Measurements from ENCODE around the gene LMAN1.

LMAN1 gene

DNA sequence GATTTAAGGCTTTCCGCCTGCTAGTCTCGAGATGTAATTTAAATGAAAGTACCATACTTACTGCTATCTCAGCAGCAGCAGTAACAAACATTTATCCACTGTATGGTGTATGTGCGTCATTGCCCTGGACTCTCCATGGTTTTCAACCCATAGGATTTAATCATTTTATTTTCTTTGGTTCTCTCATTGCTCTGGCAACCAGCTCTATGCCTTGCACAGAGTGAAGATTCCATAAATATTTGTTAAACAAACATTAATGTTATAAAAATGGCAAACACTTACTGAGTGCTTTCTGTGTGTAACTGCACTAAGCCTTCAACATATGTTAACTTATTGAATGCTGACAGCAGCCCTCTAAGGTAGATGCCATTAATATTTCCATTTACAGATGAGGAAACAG is 1.3 kb upstream of the LMAN1 start:
- DNase-seq (ENCODE audit: low read depth in 3 of 3): no peak

DNA sequence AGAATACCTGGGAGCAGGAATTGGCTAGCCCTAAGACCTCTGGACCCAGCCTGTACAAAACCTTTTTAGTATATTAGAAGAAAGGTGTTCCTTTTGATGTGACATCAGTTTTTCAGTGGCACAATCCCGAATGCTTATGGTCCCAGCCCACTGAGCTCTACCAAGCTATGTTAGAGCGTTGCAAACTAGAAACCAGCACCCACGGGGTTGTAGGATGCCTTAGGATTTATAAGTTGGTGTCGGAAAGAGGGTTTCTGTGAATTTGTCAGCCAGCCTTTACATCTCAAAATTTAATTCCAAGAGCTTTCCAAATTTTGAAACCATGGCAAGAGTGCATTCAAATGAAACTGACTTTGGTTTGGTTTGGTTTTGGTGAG is 499 bp upstream of the LMAN1 start:
- DNase-seq (ENCODE audit: low read depth in 3 of 3): no peak

DNA sequence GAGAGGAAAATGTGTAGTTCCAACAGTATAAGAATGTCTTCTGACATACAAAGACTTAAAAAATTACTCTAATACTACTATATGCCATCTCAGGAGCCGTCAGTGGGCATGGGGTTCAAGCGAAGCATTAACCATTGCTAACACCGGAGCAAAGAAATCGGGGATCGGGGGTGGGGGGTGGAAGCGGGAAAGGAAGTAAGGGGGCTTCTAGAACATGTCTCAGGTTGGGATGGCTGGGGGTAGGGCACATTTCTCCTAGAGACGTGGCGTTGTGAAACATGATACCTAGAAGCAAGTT is 702 bp downstream of the LMAN1 start:
- DNase-seq (ENCODE audit: low read depth in 3 of 3): no peak

DNA sequence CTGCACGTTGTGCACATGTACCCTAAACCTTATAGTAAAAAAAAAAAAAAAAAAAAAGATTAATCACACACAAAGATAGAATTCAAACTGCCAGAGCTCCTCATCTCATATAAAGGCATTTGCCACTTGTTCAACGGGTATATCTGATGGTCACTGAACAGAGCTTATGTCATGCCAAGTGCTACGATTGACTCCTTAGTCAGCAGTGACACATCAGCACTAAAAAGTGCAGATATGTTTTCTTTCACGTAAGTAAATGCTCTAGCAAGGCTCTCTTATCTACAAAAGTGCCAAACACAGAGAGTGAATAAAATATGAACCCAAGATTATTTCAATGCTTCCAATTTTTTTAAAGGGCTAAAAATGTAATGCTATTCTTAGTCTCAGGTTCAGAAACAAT is 1.1 kb downstream of the LMAN1 start:
- no peak for DNase-seq (ENCODE audit: low read depth in 3 of 3)

DNA sequence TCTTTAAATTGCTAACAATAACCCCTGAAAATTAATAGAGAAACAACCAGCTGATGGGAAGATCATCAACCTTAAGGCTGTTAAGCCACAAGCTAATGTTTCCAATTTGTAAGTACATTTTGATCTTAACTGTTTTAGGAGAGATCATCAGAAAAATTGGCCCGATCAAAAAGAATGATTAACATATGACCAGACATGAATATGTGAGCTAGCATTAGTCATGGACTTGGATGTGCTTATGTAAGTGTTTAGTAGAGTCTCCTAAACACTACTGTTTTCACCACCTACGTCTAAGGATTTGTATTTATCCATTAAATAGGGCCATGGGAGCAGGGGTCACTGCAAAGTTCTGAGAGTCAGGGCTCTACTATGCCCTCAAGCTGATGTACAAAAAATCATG is 4.3 kb downstream of the LMAN1 start:
- no peak for DNase-seq (ENCODE audit: low read depth in 3 of 3)

DNA sequence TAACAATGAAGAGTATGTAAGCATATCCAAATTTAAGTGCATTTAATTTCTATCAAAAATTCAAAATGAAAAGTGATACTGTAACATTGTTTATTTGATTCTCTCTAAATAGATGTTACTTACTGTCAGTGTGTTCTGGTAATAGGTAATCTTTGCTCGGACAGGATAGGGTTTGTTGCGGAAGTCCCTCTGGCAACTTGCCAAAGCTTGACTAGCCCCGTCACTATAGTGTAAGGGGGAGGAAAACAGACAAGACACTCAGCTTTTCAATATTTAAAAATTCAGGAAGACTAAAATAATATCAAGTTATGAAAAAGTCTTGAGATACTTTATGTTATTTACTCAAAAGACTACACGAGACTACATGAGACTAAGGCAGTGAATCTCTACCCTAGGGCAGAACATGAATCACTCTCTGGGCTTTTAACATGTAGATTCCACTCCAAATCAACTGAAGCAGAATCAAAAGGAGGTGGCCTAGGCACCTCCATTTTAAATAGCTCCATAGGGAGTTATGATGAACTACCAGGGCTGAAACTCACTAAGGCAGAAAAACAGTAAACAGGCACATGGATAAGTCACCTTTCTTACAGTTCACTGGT is 5.9 kb downstream of the LMAN1 start:
- DNase-seq (ENCODE audit: low read depth in 3 of 3): no peak

DNA sequence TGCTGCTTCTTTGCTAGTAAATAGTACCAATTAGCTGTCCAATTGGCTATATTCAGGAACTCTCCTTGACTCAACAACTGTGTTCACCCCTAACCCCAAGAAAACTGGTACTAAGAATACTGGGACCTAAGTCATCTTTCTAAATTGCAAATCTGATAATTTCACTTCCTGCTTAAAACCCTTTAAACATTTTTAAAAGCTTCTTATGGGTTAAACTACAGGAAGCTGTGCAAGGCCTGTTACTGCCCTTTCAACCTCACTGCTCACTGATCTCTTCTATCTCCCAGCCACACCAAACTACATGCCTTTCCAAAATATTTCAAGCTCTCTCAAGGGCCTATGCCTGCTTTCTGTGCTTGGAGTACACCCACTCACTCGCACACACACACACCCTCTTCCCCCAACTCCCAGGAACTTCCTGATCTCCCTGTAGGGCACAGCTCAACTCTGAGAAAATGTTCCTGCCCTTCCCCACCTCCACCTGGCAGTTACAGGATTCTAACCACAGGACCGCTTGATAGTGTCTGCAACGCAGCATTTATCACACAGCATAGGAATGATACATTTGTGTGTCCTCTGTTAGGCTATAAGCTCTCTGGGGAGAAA is 6.7 kb downstream of the LMAN1 start:
- DNase-seq (ENCODE audit: low read depth in 3 of 3): no peak

DNA sequence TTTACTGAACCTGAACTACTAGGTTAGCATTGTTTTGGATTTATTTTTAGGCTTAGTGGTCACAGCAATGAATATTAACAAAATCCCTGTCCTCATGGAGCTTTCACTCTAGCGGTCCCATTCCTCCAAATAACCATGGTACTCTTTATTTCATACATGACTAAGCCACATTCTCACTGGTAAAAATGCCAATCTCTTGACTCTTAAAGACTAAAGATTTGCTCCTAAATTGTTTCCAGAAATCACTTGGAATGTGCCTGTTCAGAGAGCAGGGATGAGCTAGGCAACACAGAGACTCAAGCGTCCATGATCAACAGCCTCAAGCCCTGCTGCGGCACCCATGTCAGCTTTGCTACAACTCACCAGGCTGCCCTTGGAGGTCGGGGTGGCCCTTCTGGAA is 13.5 kb downstream of the LMAN1 start:
- DNase-seq (ENCODE audit: low read depth in 3 of 3): no peak

DNA sequence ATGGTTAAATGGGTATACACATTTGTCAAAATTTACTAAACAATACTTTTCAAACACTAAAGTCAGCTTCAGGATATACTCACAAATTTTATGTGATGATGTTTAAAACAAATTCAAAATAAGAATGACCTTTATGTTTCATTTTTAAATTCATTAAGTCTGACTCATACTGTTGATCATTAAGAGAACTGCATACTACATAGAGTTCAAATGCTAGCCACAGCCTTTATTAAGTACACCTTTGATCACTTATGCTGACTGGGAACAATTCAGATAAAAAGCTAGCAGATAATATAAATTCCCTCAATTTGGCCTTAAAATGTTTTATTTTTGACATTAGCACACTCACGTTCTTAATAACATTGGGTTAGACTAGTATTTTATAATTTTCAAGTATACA is 14.1 kb downstream of the LMAN1 start:
- DNase-seq (ENCODE audit: low read depth in 3 of 3): no peak

DNA sequence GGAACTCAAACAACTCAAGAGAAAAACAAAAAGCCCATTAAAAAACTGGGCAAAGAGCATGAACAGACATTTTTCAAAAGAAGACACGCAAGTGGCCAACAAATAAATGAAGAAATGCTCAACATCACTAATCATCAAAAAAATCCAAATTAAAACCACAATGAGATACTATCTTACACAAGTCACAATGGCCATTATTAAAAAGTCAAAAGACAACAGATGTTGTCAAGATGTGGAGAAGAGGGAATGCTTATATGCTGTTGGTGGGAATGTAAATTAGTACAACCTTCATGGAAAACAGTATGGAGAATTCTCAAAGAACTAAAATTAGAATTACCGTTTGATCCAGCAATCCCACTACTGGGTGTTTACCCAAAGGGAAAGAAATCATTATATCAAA is 15.1 kb downstream of the LMAN1 start:
- no peak for DNase-seq (ENCODE audit: low read depth in 3 of 3)

DNA sequence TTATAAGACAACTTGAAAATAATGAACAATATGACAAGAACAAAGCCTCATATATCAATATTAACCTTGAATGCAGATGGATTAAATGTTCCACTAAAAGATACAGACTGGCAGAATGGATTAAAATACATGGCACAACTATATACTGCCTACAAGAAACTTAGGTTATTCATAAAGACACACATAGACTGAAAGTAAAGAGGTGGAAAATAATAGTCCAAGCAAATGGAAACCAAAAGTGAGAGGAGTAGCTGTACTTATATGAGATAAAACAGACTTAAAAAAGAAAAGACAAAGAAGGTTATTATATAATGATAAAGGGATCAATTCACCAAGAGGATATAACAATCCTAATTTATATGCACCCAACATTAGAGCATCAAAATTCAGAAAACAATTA is 18.2 kb downstream of the LMAN1 start:
- no peak for DNase-seq (ENCODE audit: low read depth in 3 of 3)

DNA sequence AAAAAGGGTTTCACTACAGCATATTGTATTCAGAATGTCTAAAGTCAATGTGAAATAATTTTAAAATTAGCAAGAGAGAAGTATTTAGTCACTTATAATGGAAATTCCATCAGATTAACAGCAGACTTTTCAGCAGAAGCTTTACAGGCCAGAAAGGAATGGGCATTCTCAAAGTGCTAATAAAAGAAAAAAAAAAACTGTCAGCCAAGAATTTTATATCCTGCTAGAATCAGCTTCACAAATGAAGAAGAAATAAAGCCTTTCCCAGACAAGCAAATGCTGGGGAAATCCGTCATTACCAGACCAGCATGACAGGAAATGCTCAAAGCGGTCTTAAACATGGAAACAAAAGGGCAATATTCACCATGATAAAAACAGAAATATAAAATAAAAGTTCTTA is 18.8 kb downstream of the LMAN1 start:
- no peak for DNase-seq (ENCODE audit: low read depth in 3 of 3)

DNA sequence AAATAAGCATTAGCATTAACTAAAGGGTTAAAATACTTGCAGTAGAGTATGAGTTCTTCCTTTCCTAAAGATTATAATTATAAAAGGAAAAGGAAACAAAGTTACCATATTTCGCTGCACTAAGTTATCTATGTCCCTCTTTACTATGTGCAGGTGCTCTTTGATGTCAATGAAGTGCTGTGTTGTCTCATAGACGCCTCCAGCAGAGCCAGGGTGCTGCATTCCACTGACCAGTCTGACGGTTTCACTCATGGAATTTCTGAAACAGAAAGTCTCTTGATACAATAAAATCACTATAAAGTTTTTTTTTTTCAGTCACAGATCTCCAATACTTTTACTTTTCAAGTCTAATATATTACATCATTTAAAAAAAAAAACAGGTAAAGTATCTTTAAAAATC is 26.1 kb downstream of the LMAN1 start:
- no peak for DNase-seq (ENCODE audit: low read depth in 3 of 3)

DNA sequence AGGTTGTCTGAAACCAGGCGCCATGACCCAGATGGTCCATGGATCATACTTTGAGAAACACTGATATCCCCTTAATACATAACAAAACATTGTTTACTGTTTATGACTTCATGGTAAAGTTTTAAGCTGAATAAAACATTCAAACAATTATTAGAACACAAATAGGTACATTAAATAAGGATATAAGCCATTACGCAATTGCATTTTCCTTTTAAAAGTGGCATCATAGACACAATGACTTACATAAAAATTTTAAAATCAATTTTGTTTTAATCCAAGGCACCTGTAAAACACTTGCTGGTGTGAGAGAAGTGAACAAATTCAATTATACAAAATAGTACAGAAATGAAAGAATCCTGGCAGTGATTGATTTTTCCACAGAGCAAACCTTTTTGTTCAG is 30.4 kb downstream of the LMAN1 start:
- no peak for DNase-seq (ENCODE audit: low read depth in 3 of 3)

DNA sequence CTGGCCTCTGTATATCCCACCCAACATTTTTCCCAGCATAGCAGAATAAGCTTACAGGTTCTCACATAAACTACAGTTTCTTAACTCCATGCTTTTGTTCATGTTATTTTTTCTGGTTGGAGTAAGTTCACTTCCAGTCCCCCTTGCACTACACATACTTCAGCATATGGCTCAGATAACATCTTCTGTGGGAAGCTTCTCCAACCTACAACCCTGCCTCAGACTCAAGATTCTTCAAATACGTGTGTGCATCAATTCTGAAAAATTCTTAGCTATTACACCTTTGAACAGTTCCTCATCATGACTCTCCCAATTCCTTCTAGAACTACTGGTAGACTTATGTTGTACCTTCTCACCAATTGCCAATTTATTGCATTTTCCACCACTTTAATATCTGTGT is 33.1 kb downstream of the LMAN1 start:
- DNase-seq (ENCODE audit: low read depth in 3 of 3): no peak

DNA sequence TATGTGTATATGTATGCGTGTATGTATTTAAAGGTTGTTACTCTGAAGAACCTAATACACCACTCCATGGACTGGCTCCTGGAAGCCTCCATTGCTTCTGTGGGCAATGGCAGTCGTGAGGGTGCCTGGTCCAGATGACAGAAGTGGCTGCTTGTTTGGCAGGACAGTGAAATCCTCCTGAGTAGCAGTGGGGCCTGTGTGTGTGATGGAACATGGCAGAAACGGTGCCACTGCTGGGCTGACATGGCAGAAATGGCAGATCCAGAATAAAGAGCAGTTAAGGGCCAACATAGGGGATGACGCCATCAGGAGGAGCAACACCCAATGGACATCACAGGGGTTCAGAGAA is 34.5 kb downstream of the LMAN1 start:
- DNase-seq (ENCODE audit: low read depth in 3 of 3): no peak

DNA sequence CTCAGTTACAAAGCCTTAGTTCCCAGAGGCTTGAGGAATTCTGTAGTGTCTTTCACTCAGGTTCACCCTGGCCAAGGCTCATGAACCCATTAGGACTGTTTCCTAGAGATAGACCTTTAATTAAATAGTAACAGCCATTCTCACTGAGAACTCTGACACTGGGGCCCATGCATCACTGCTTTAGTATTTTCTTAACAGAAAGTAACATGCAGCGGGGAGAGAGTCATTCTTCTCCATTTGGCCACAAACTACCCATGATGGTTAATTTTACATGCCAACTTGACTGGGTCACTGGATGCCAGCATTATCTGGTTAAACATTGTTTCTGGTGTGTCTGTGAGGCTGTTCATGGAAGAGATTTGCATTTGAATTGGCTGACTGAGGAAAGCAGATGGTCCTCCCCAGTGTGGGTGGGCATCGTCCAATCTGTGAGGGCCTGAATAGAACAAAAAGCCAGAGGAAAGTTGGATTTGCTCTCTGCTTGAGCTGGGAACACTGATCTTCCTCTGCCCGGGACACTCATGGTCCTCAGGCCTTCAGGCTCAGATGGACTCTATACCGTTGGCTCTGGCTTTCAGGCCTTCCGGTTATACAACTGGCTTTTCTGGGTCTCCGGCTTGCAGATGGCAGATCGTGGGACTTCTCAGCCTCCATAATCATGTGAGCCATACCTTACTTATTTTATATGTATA is 35.0 kb downstream of the LMAN1 start:
- DNase-seq (ENCODE audit: low read depth in 3 of 3): no peak

DNA sequence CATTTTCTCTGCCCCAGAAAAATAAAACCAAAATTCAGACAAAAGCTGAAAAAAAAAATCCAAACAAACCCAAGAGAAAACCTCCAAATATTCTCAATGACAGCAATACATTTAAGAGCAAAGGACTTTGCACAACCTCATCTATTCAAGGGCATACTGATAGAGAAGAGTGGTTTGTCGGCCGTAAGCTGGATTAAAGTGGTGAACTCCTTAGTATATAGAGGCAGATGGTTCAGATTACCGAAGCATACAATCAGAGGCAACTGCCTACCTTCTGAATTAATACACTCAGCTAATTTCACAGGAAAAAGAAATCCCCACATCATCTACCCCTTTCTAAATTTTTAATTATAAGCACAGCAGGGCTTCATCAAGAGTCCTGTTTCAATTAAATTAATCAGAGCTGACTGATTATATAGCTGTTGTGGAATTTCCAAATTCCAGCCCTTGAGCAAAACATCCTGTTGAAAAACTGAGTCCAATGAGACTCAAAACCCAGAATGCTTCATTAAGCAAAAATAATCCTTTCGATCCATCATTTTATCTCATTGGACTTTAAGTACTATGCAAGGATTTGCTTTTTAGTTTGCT is 40.5 kb downstream of the LMAN1 start, which contains the start of gene CPLX4:
Gene CPLX4 (minus strand): TSS at position 190 of the 591 bp plus-strand sequence. CDS start 187 bp downstream, at position 3.
- no peak for DNase-seq (ENCODE audit: low read depth in 3 of 3)

DNA sequence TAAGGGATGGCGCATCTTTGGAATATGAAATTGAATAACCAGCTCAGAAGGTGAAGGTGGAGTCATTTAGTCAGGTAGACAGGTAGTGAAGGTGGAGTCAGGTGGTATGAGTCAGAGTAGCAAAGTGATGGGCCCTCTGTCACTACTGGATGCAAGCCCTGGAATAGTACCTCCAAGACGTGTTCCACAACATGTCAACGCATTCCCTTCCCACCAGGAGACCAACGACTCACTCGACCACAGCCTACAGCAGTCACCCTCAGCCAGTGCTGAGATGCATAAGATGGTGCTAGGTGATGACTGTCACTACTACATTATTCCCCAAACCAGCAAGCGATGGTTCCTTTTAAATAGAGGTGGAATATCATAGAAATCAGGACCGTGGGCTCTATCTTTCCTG is 47.4 kb downstream of the LMAN1 start:
- no peak for DNase-seq (ENCODE audit: low read depth in 3 of 3)

DNA sequence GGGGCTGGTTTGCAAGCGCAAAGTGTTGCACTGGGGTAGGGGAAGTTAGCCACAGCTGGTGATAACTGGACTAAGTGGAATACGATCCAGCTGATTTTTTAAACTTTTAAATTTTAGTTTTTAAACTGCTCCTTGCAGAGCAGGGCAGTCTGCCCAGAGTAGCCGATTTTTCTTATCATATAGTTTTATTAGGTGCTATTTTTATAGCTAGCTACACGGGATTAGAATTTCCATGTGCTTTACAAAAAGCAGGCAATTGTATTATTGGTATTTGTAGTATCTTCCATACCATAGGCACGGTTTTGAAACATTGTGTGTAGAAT is 50.2 kb downstream of the LMAN1 start:
- DNase-seq (ENCODE audit: low read depth in 3 of 3): no peak

DNA sequence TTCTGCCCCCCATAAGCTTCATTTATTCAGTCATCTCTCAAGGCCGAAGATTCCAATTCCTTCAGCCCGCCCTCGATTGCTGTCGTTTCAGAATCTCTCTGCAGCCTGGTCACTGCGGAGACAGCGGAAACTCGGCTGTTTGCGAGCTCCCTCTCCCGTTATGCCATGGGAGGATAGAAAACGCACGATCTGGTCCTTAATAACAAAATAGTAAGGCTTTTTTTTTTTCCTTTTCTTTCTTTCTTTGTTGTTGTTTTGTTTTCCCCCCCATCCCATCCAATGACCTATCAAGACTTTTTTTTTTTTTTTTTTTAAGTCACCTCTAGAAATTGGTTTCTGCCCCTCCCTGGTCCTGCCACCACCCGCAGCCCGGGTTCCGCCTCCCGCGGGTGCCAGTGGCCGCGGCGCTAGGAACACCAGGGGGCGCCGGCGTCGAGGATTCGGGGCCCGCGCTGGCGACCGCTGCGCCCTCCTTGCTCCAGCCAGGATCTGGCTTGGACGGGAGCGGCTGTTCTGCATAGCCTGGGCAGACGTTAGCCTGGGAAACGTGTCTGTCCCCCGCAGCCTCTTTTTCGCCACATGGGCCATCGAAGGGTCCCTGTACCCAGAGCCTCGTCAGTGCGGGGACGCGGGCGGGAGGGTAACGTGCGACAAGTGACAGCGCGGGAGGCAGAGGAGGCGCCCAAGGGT is 50.7 kb downstream of the LMAN1 start:
- peak; percentile 45 to 59 (median 50) for DNase-seq (ENCODE audit: low read depth in 3 of 3)

DNA sequence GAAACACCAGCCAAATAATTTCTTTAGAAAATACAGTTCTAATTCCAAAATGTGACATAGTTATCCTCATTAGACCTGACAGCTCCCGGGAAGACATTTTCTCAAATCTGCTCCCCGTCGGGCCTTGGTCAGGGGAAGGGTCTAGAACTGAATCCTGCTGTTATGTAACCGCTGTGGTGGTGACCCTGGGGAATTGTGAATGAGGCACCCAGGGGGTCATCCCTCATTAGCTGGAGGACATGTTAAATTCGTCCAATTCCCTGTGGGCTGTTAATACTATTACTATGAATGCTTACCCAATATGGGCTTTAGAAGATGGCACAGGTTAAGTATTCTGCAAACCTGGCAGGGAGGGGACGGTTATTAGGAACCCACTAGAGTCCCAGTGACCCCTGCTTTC is 52.4 kb downstream of the LMAN1 start:
- no peak for DNase-seq (ENCODE audit: low read depth in 3 of 3)

DNA sequence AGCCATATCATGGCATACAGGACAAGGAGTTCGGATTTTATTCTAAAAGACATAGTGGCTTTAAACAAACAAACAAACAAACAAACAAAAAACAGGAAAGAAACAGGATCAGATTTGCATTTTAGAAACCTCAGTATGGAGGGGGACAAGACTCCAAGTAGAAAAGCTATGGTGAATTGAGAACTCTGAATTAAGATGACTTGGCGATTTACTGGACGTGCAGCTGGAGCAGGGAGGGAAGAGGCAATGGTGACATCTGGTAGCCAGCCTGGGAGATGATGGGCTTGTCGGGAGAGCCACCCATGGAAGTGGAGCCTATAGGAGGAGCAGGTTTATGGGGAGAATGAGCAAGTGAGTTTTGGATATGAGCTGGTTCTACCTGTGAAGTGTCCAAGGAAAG is 53.8 kb downstream of the LMAN1 start:
- DNase-seq (ENCODE audit: low read depth in 3 of 3): no peak
